ENCODE results near the gene ANKRD11.
"Not testable (repeated sequence)": the region's sequence is repeated elsewhere in the genome, so short reads cannot be mapped to it uniquely, and the experiment has no call there.

The ANKRD11 gene

GRCh38 chr16:89428605-89429004 is 61.8 kb downstream of the ANKRD11 start:
- DNase-seq (ENCODE audit: low read depth): not testable (repeated sequence)

- no peak for DNase-seq (ENCODE audit: low read depth)
Measured at GRCh38 chr16:89426736-89427530, 63.4 kb downstream of the ANKRD11 start.

- no peak for DNase-seq (ENCODE audit: low read depth)
Measured at GRCh38 chr16:89425523-89425922, 64.8 kb downstream of the ANKRD11 start.

DNA sequence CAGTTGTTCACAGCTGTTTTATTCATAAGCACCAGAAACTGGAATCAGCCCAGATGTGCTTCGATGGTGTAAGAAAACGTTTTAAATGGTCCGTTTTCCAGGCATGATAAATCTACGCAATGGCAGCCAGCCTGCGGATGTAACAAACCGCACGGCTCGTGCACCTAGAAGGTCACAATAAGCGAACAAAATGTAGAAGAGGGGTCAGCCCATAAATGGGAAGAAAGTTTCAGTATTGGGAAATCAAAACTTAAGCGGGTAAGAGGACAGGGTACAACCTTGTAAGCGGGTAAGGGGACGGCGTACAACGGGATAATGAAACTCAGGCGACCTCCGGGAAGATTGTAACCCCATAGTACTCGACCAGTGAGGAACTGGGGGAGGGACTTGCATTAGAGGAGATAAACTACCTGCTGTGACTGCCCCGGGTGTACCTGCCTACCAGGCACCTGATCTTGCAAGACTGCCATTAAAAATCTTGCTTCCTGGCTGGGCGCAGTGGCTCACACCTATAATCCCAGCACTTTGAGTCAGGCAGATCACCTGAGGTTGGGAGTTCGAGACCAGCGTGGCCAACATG is 66.6 kb downstream of the ANKRD11 start:
- no peak for DNase-seq (ENCODE audit: low read depth)

GRCh38 chr16:89422905-89423630 is 67.3 kb downstream of the ANKRD11 start:
- peak; percentile 54 for DNase-seq (ENCODE audit: low read depth)

- DNase-seq (ENCODE audit: low read depth): peak; percentile 31
Measured at GRCh38 chr16:89422527-89422904, 67.8 kb downstream of the ANKRD11 start.

DNA sequence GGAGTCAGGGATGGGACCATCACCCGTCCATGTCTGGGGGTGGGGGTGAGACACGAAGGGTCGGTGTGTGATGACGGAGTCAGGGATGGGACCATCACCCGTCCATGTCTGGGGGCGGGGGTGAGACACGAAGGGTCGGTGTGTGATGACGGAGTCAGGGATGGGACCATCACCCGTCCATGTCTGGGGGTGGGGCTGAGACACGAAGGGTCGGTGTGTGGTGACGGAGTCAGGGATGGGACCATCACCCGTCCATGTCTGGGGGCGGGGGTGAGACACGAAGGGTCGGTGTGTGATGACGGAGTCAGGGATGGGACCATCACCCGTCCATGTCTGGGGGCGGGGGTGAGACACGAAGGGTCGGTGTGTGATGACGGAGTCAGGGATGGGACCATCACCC is 69.1 kb downstream of the ANKRD11 start:
- DNase-seq (ENCODE audit: low read depth): not testable (repeated sequence)

DNA sequence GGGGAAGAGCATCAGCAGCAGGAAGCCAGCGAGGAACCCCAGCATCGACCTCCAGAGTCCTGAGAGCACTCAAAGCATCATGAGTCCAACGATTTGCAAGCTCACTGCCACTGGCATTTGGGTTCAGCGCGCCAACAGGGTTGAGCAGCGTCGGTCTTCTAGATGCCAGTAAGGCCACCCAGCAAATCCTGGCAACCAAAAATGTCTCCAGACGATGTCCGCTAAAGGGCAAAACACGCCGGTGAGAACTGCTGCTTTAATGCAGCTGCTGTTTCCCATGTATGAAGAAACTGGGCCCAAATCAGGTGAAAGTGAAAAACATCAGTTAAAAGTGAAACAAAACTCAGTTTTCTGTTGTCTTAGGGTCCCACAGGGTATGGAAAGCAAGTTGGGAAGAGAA is 70.2 kb downstream of the ANKRD11 start:
- no peak for DNase-seq (ENCODE audit: low read depth)

DNA sequence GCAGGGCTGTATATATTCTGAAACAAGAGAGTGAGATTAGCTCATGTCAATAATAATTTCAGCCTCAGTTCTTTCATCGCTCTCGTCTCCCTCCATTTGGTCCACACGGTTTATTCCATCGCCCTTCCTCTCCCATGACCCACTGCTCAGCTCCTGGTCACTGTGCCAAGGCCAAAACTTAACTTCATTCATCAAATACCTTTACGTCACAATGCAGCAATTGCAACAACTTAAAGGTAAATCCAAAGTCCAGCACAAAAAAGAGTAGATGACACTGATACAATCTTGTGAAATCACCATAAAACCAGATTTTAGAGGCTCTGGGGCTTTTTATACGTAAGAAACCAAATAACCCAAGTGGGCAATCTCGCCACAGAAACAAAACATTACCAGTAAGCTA is 72.0 kb downstream of the ANKRD11 start:
- no peak for DNase-seq (ENCODE audit: low read depth)

GRCh38 chr16:89417352-89417751 is 73.0 kb downstream of the ANKRD11 start:
- DNase-seq (ENCODE audit: low read depth): no peak

- DNase-seq (ENCODE audit: low read depth): no peak
Measured at GRCh38 chr16:89413811-89414585, 76.4 kb downstream of the ANKRD11 start.

GRCh38 chr16:89412811-89413210 is 77.5 kb downstream of the ANKRD11 start:
- DNase-seq (ENCODE audit: low read depth): no peak

DNA sequence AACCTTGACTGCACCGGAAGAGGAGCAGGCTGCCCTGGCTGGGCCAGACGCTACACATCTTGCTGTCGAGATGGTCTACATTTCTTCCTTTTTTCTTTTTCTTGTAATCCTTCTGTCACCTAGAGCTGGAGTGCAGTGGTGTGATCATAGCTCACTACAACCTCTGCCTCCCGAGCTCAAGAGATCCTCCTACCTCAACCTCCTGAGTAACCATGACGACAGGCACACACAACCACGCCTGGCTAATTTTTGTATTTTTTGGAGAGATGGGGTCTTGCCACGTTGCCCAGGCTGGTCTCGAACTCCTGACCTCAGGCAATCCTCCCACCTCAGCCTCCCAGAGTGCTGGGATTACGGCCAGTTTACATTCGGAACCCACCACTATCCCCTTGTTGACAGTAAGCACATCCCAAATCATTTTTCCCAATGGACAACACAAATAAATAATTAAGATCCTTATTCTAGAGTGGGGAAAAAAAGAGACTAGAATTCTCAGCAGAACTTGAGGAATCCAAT is 79.0 kb downstream of the ANKRD11 start:
- DNase-seq (ENCODE audit: low read depth): no peak

GRCh38 chr16:89410794-89411309 is 79.5 kb downstream of the ANKRD11 start:
- no peak for DNase-seq (ENCODE audit: low read depth)

- no peak for DNase-seq (ENCODE audit: low read depth)
Measured at GRCh38 chr16:89410322-89410721, 80.0 kb downstream of the ANKRD11 start.

DNA sequence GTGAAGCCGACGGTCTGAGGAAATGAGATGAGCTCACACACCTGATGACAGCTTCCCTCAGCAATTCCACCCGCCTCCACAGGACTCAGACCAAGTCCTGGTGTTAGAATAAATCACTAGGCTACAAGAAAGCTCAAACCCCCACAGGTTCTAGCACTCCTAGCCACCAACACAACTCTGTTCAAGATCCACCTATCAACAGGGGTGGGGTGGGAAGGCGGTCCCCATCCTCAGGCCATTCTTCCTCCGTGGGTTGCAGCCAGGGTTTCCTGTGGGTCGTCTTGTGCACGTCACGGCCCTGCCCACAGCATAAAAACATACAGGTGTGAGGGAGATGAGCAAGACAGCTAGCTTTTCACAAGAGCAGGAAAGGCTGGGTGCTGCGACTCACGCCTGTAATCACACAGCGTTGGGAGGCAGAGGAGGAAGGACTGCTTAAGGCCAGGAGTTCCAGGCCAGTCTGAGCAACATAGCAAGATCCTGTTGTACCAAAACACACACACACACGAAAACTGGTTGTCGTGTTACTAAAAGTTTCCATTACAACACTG is 81.1 kb downstream of the ANKRD11 start:
- DNase-seq (ENCODE audit: low read depth): peak; percentile 26

DNA sequence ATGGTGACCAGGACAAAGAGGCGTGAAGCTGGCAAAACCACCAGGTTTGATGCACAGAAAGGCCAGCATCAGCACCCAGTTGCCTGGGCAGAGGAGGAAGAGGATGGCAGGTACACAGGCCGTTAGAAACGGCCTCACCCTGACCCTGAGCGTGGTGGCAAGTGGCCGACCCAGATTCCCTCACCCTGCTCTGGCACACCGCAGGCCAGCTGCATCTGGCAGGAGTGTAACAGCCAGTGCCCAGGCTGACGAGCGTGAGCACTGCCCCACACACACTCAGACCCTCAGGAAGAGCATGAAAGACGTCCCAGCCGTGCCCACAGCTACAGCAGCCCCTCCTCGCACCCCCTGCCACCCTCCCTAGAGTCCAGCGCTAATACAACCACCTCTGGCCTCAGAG is 82.0 kb downstream of the ANKRD11 start:
- DNase-seq (ENCODE audit: low read depth): no peak

DNA sequence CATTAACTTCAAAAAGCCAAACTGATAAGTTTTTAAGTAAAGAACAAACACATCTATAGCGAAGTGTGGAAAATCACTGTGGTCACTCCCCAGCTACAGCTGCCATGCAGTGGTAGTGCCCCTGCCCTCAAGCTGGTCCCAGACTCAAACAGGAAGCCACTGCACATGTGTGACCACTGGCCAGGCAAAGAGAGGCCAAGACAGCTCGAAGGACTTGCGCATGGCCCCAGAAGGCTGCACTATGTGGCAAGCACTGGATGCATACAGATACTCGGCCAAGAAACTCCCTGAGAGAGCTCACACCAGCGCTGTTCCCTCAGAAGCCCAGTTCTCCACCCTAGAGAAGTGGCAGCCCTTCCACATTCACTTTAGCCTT is 82.4 kb downstream of the ANKRD11 start:
- DNase-seq (ENCODE audit: low read depth): no peak

- DNase-seq (ENCODE audit: low read depth): no peak
Measured at GRCh38 chr16:89407282-89407924, 83.0 kb downstream of the ANKRD11 start.

- no peak for DNase-seq (ENCODE audit: low read depth)
Measured at GRCh38 chr16:89406277-89406888, 84.0 kb downstream of the ANKRD11 start.

GRCh38 chr16:89404561-89404960 is 85.8 kb downstream of the ANKRD11 start:
- no peak for DNase-seq (ENCODE audit: low read depth)

Measured in activated T-cell treated with anti-CD3 and anti-CD28 coated beads for 24 hours (primary cell).